K562 (cell line): ENCODE data around the gene NPAS2. TPM values are rescaled to one million over a fixed set of nuclear protein-coding genes. Genes with fewer than 3 reads are reported as not detected.

ENCODE experiments used
- ATAC-seq: fragments of 200-7000 bp; cut with Tn5 transposase; 3 replicates; pipeline ENCODE4 v1.9.1; 2020; ENCODE audit warnings: moderate library complexity
- BruUV-seq: library from RNA; stranded (reverse); fragments of 400-500 nt; replicated peaks from 2 replicates; lab custom pipeline; 2021; lab: Mats Ljungman, UMichigan
- CTCF ChIA-PET: fragments of 300-600 bp; formaldehyde crosslinking; extraction: SDS; loops from one replicate; lab custom pipeline; 2021; ENCODE audit warnings: low intra/inter-chr PET ratio; lab: Yijun Ruan, JAX
- POLR2A ChIA-PET: fragments of 300-600, 350-650 bp; sonication (Branson Sonifier 250); formaldehyde crosslinking; extraction: SDS; loops from one replicate; lab custom pipeline; 2021; ENCODE audit warnings: antibody characterized with exemption, inconsistent platforms; lab: Yijun Ruan, JAX
- DNase-seq, 4 experiments: peaks; one replicate each; pipeline versions ENCODE4 v3.0.0 to v3.0.0-alpha.2; 2011 to 2018; ENCODE audit warnings: low spot score in 3 of 4, mixed read lengths in 3 of 4; ENCODE audit errors: extremely low read depth in 1 of 4
- FAIRE-seq: peaks from 2 replicates; lab custom pipeline; 2011; peaks lifted over from hg19 to GRCh38; lab: Jason Lieb, UNC
- H2AFZ ChIP-seq: 2 replicates; pipeline ENCODE4 v1.6.0; 2011; ENCODE audit warnings: low read depth, low read length, control low read depth, inconsistent platforms
- H3K27ac ChIP-seq: fragments of 200-600 bp; 3 replicates; pipeline ENCODE4 v1.8.0; 2011; ENCODE audit warnings: low read depth, mild to moderate bottlenecking, control low read depth, inconsistent platforms, low read length, moderate library complexity, mixed read lengths; ENCODE audit errors: extremely low read depth
- H3K27me3 ChIP-seq, 2 experiments: fragments of 300-600 bp in 1 of 2; 2 replicates in 1 of 2; 3 replicates in 1 of 2; pipeline versions ENCODE4 v1.6.0 to v1.8.0; 2011; ENCODE audit warnings: inconsistent platforms in 2 of 2, low read length in 2 of 2, mild to moderate bottlenecking in 1 of 2, mixed read lengths in 1 of 2, moderate library complexity in 1 of 2; ENCODE audit not compliant: control insufficient read depth in 2 of 2, insufficient read depth in 2 of 2
- H3K36me3 ChIP-seq: fragments of 300-600 bp; 3 replicates; pipeline ENCODE4 v1.8.0; 2011; ENCODE audit warnings: mild to moderate bottlenecking, low read length, inconsistent platforms; ENCODE audit not compliant: control insufficient read depth, insufficient read depth
- H3K4me1 ChIP-seq, 2 experiments: fragments of 200-600 bp in 1 of 2; replicated peaks in 1 of 2; 2 replicates in 1 of 2; 3 replicates in 1 of 2; pipeline versions ENCODE4 v1.5.1 to v1.8.0; 2011; ENCODE audit warnings: inconsistent platforms in 2 of 2, low read length in 2 of 2, mild to moderate bottlenecking in 1 of 2, mixed read lengths in 1 of 2, moderate library complexity in 1 of 2; ENCODE audit not compliant: control insufficient read depth in 2 of 2, insufficient read depth in 2 of 2
- H3K4me2 ChIP-seq: 2 replicates; pipeline ENCODE4 v1.6.1; 2011; ENCODE audit warnings: low read length, control low read depth, inconsistent platforms, mixed read lengths; ENCODE audit not compliant: insufficient read depth
- H3K4me3 ChIP-seq: fragments of 200-600 bp; sonication (generic), shearing (Covaris generic); 2 replicates; pipeline ENCODE4 v1.5.1; 2016; ENCODE audit warnings: control low read depth, inconsistent platforms
- H3K79me2 ChIP-seq: fragments of 200-600 bp; 3 replicates; pipeline ENCODE4 v1.8.0; 2011; ENCODE audit warnings: low read length, inconsistent platforms; ENCODE audit not compliant: control insufficient read depth, insufficient read depth
- H3K9ac ChIP-seq, 2 experiments: 2 replicates each; pipeline versions ENCODE4 v1.6.0 to v1.6.1; 2011; ENCODE audit warnings: low read depth in 2 of 2, low read length in 2 of 2, control low read depth in 1 of 2, inconsistent platforms in 1 of 2, mild to moderate bottlenecking in 1 of 2, mixed read lengths in 1 of 2; ENCODE audit not compliant: insufficient read depth in 1 of 2
- H3K9me1 ChIP-seq: one replicate; pipeline ENCODE4 v1.6.0; 2011; ENCODE audit warnings: inconsistent platforms, mild to moderate bottlenecking, low read length, moderate library complexity; ENCODE audit not compliant: control insufficient read depth, insufficient read depth
- H3K9me3 ChIP-seq: replicated peaks from 2 replicates; pipeline ENCODE4 v1.5.1; 2011; ENCODE audit warnings: low read depth, low read length, inconsistent platforms; ENCODE audit not compliant: control insufficient read depth, insufficient read depth
- H4K20me1 ChIP-seq: replicated peaks from 2 replicates; pipeline ENCODE4 v1.6.1; 2011; ENCODE audit warnings: low read length, inconsistent platforms, mixed read lengths; ENCODE audit not compliant: control insufficient read depth, insufficient read depth
- COPS2 ChIP-seq: fragments of 450-650 bp; conservative IDR thresholded peaks from 2 replicates; pipeline ENCODE4 v1.6.1; 2016; ENCODE audit warnings: mild to moderate bottlenecking, moderate library complexity
- CREB1 ChIP-seq, 2 experiments: sonication (generic) in 1 of 2; formaldehyde crosslinking in 1 of 2; IDR thresholded peaks; 2 replicates each; pipeline versions ENCODE4 v1.6.1 to v1.8.0; 2012 to 2022; ENCODE audit warnings: inconsistent platforms in 1 of 2, mild to moderate bottlenecking in 1 of 2, missing genetic modification reagents in 1 of 2, moderate library complexity in 1 of 2
- FOS ChIP-seq: IDR thresholded peaks from 3 replicates; pipeline ENCODE4 v1.6.1; 2011; ENCODE audit not compliant: insufficient read length; ENCODE audit errors: extremely low read depth
- ID3 ChIP-seq, 2 experiments: fragments of 250-450 bp in 1 of 2; fragments of 450-650 bp in 1 of 2; sonication (Bioruptor Pico) in 1 of 2; IDR thresholded peaks; 2 replicates each; pipeline versions ENCODE4 v1.6.1 to v1.8.0; 2016 to 2021; ENCODE audit warnings: mild to moderate bottlenecking in 2 of 2, moderate library complexity in 2 of 2, missing compliant biosample characterization in 1 of 2, missing genetic modification characterization in 1 of 2
- IFI16 ChIP-seq: fragments of 250-450 bp; sonication (Bioruptor Pico); IDR thresholded peaks from 2 replicates; pipeline ENCODE4 v2.1.2; 2022; ENCODE audit warnings: mild to moderate bottlenecking, inconsistent platforms
- KLF16 ChIP-seq: IDR thresholded peaks from 2 replicates; pipeline ENCODE4 v1.6.1; 2016; ENCODE audit warnings: antibody characterized with exemption
- MTF1 ChIP-seq: fragments of 250-450 bp; sonication (Bioruptor Pico); IDR thresholded peaks from 2 replicates; pipeline ENCODE4 v1.9.0; 2021; ENCODE audit warnings: moderate library complexity, mild to moderate bottlenecking, inconsistent platforms, borderline replicate concordance
- MXI1 ChIP-seq: IDR thresholded peaks from 2 replicates; pipeline ENCODE4 v1.6.1; 2011; ENCODE audit warnings: low read depth, mild to moderate bottlenecking, improper control_type of control experiment, low read length
- MYNN ChIP-seq, 2 experiments: sonication (generic); formaldehyde crosslinking in 1 of 2; IDR thresholded peaks; 2 replicates each; pipeline versions ENCODE4 v1.5.0 to v1.6.1; 2016 to 2020; ENCODE audit warnings: antibody characterized with exemption in 1 of 2, missing genetic modification reagents in 1 of 2
- POLR2AphosphoS2 ChIP-seq: IDR thresholded peaks from 2 replicates; pipeline ENCODE4 v1.6.1; 2012; ENCODE audit warnings: low read length, improper control_type of control experiment
- RBM15 ChIP-seq: fragments of 200-400 bp; formaldehyde crosslinking; IDR thresholded peaks from 2 replicates; pipeline ENCODE4 v1.6.1; 2018; ENCODE audit warnings: mild to moderate bottlenecking, low read length, moderate library complexity; ENCODE audit not compliant: insufficient read depth
- RCOR1 ChIP-seq, 2 experiments: IDR thresholded peaks; 2 replicates each; pipeline ENCODE4 v1.6.1; 2012; ENCODE audit warnings: low read depth in 2 of 2, low read length in 2 of 2, borderline replicate concordance in 1 of 2, improper control_type of control experiment in 1 of 2
- RFX1 ChIP-seq: fragments of 450-650 bp; IDR thresholded peaks from 2 replicates; pipeline ENCODE4 v1.6.1; 2016; ENCODE audit warnings: mild to moderate bottlenecking, moderate library complexity
- TCFL5 ChIP-seq: fragments of 250-450 bp; sonication (Bioruptor Pico); conservative IDR thresholded peaks from 2 replicates; pipeline ENCODE4 v1.6.1; 2021; ENCODE audit warnings: mild to moderate bottlenecking, moderate library complexity, matching md5 sums
- TSC22D4 ChIP-seq: fragments of 450-650 bp; IDR thresholded peaks from 2 replicates; pipeline ENCODE4 v1.6.1; 2016; ENCODE audit warnings: missing genetic modification characterization, missing biosample characterization, control low read depth
- ZC3H11A ChIP-seq: IDR thresholded peaks from 2 replicates; pipeline ENCODE4 v1.6.1; 2012; ENCODE audit warnings: low read depth, low read length, improper control_type of control experiment
- ZNF184 ChIP-seq: sonication (generic); formaldehyde crosslinking; IDR thresholded peaks from 2 replicates; pipeline ENCODE4 v1.5.0; 2020; ENCODE audit warnings: missing genetic modification reagents
- ZNF512 ChIP-seq: IDR thresholded peaks from 2 replicates; pipeline ENCODE4 v1.6.1; 2016; ENCODE audit warnings: missing genetic modification characterization, missing compliant biosample characterization
- WGBS: fragments of 100-300 bp; shearing (Covaris generic); methylation state at CpG from one replicate; pipeline ENCODE4 v1.1.6; 2016; ENCODE audit warnings: low coverage, mixed read lengths; ENCODE audit not compliant: insufficient coverage; ENCODE audit errors: missing lambda C conversion rate; 5-methylcytosine and 5-hydroxymethylcytosine counted together
- in situ Hi-C: fragments of 300-500 bp; cut with MboI; formaldehyde crosslinking; loops from 4 replicates; pipeline ENCODE4 v1.15.0; 2018; ENCODE audit warnings: inconsistent platforms, mixed read lengths
- intact Hi-C: fragments of 100-400 bp; cut with micrococcal nuclease; formaldehyde crosslinking; loops from 2 replicates; pipeline ENCODE4 v1.14.2; 2022
- polyA plus RNA-seq, 8 experiments: library from polyadenylated mRNA; depleted of rRNA in 4 of 8; stranded (reverse) in 5 of 8; unstranded in 3 of 8; fragments of >200 nt; fragmentation: Nextera tagmentation in 2 of 8; fragmentation: Illumina TruSeq in 1 of 8; extraction: Ambion mirVana in 2 of 8; extraction: Trizol in 1 of 8; gene quantifications; 2 replicates each; pipeline versions ENCODE4 v1.2.1 to v1.2.3, GENCODE V29; 2011 to 2014; ENCODE audit warnings: inconsistent platforms in 1 of 8, missing spikeins in 1 of 8
- total RNA-seq, 7 experiments: library from RNA; depleted of rRNA in 6 of 7; stranded (reverse); fragments of >200 nt in 6 of 7; fragmentation: Illumina TruSeq in 2 of 7; extraction: Trizol in 2 of 7; gene quantifications; 2 replicates each; pipeline versions ENCODE4 v1.2.1 to v1.2.3, GENCODE V29; 2011 to 2021; ENCODE audit warnings: low replicate concordance in 1 of 7
- TF ChIP-seq, protein P1 (sequence below): sonication (generic); formaldehyde crosslinking; IDR thresholded peaks from 2 replicates; pipeline ENCODE4 v1.8.0; 2022; ENCODE audit warnings: mild to moderate bottlenecking, missing genetic modification reagents, borderline replicate concordance

The NPAS2 gene
- total and polyA plus RNA-seq, 9 of the 15 experiments (the other 6 are each of a cell fraction or from before 2014, with no cell fraction given) = 0.06 to 0.29 (median 0.07) TPM; not detected in 5

- DNase-seq (no peak), FAIRE-seq (no peak), ATAC-seq (no peak)
- intact Hi-C loops = no loop called here
- Histone ChIP-seq H3K4me3 (no peak overlapping the region), H4K20me1 (no peaks in the 10 kb centered on the region), H3K27ac (no peak overlapping the region), H3K9me3 (no peaks in the 10 kb centered on the region), H3K79me2 (no peaks in the 10 kb centered on the region), H3K9me1 (no peaks in the 10 kb centered on the region), H3K27me3 (peaks cover 16 to 45% of the 10 kb centered on the region in 2 experiments), H3K4me2 (no peak overlapping the region), H3K36me3 (no peaks in the 10 kb centered on the region), H3K9ac (no peak overlapping the region), H3K4me1 (no peaks in the 10 kb centered on the region), H2AFZ (no peak overlapping the region)
- CTCF ChIA-PET = no interaction called here
- in situ Hi-C loops = no loop called here
- TF ChIP-seq MXI1 = no peak
- TF ChIP-seq ZNF184 (CRISPR knock-in tag) = no peak
- TF ChIP-seq TSC22D4 = no peak
- no peak for TF ChIP-seq RCOR1 (IDR thresholded peaks at IDR 0.05; ENCODE audit: borderline replicate concordance in 1 of 2, low read depth in 2 of 2, low read length in 2 of 2)
- TF ChIP-seq CREB1 (IDR thresholded peaks at IDR 0.05) = no peak
- TF ChIP-seq CREB1 (CRISPR knock-in tag; IDR thresholded peaks at IDR 0.05) = no peak
- TF ChIP-seq, protein P1, sequence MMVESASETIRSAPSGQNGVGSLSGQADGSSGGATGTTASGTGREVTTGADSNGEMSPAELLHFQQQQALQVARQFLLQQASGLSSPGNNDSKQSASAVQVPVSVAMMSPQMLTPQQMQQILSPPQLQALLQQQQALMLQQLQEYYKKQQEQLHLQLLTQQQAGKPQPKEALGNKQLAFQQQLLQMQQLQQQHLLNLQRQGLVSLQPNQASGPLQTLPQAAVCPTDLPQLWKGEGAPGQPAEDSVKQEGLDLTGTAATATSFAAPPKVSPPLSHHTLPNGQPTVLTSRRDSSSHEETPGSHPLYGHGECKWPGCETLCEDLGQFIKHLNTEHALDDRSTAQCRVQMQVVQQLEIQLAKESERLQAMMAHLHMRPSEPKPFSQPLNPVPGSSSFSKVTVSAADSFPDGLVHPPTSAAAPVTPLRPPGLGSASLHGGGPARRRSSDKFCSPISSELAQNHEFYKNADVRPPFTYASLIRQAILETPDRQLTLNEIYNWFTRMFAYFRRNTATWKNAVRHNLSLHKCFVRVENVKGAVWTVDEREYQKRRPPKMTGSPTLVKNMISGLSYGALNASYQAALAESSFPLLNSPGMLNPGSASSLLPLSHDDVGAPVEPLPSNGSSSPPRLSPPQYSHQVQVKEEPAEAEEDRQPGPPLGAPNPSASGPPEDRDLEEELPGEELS = no peak
- TF ChIP-seq MTF1 (CRISPR knock-in tag) = no peak
- no peak for TF ChIP-seq ZNF512 (tag)
- no peak for TF ChIP-seq POLR2AphosphoS2
- TF ChIP-seq ZC3H11A = no peak
- TF ChIP-seq RFX1 = no peak
- no peak for TF ChIP-seq RBM15
- TF ChIP-seq COPS2 = no peak
- no peak for TF ChIP-seq MYNN (IDR thresholded peaks at IDR 0.05)
- no peak for TF ChIP-seq MYNN (CRISPR knock-in tag; IDR thresholded peaks at IDR 0.05)
- TF ChIP-seq ID3 (CRISPR knock-in tag; IDR thresholded peaks at IDR 0.05) = no peak
- TF ChIP-seq ID3 (tag; IDR thresholded peaks at IDR 0.05) = no peak
- no peak for TF ChIP-seq TCFL5
- no peak for TF ChIP-seq IFI16 (CRISPR knock-in tag)
- TF ChIP-seq FOS = no peak
- TF ChIP-seq KLF16 = no peak
- WGBS = 7% methylated on average over 7 of the region's 7 CpGs
- BruUV-seq = no TSS peak
- POLR2A ChIA-PET = interaction anchor here (0.7 kb wide), 2 partner anchors 23 to 739 kb away, joined by 3 read pairs; no protein-coding TSS in a partner anchor
Observed at GRCh38 chr2:100855084-100855483, 35.1 kb downstream of the NPAS2 start.
